Activated CD4-positive, alpha-beta T cell treated with anti-CD3 and anti-CD28 coated beads for 24 hours (primary cell): ENCODE results near the gene ELMOD3.
"Not testable (repeated sequence)": the region's sequence is repeated elsewhere in the genome, so short reads cannot be mapped to it uniquely, and the experiment has no call there.

ENCODE experiments used
- DNase-seq, 2 donors: peaks; one replicate each; pipeline ENCODE4 v3.0.0-alpha.2; 2020; ENCODE audit warnings: low read depth in 2 of 2

The ELMOD3 gene

DNA sequence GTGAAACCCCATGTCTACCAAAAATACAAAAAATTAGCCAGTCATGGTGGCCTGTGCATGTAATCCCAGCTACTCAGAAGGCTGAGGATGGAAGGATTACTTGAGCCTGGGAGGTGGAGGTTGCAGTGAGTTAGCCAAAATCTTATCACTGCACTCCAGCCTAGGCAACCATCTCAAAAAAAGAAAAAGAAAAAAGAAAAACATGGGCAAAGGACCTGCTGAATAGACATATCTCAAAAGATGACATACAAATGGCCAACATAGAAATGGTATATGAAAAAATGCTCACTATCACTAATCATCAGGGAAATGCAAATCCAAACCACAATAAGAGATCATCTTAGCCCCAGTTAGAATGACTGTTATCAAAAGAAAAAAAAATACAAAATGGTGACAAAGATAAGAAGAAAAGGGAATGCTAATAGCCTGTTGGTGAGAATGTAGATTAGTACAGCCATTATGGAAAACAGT lies 25.4 kb upstream of the ELMOD3 start:
- DNase-seq, result no peak

DNA sequence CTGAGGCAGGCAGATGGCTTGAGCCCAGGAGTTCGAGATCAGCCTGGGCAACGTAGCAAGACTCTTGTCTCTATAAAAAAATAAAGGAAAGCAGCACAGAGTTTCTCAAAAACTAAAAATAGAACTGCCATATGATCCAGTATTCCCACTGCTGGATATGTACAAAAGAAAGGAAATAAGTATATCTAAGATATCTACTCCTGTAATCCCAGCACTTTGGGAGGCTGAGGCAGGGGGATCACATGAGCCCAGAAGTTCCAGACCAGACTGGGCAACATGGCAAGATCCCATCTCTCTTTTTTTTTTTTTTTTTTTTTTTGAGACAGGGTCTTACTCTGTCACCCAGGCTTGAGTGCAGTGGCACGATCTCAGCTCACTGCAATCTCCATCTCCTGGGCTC lies 24.9 kb upstream of the ELMOD3 start:
- not testable (repeated sequence) for DNase-seq

DNA sequence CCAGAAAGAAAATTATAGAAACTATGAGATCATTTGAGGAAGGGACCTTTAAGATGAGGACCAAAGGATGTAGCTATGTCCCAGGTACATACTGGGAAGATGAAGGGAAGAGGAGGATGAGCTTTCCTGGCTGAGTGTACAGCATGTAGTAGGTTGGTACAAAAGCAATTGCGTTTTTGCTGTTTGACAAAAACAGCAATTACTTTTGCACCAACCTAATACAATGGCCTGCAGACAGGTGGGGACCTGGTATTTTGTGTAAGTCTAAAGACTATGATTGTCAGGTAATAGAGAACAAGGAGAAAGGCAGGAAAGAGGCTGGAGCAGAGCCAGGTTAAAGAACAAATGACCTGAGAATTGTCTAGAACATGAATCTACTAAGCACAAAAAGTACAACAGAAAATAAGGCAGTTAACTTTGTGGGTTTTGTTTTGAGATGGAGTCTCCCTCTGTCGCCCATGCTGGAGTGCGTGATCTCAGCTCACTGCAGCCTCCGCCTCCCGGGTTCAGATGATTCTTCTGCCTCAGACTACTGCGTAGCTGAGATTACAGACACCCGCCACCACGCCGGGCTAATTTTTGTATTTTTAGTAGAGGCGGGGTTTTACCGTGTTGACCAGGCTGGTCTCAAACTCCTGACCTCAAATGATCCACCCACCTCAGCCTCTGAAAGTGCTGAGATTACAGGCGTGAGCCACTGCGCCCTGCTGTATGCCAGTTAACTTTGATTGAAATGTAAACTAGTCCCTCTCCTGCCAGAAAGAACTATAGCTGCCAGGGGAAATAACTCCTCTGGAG lies 23.5 kb upstream of the ELMOD3 start:
- DNase-seq, result no peak

DNA sequence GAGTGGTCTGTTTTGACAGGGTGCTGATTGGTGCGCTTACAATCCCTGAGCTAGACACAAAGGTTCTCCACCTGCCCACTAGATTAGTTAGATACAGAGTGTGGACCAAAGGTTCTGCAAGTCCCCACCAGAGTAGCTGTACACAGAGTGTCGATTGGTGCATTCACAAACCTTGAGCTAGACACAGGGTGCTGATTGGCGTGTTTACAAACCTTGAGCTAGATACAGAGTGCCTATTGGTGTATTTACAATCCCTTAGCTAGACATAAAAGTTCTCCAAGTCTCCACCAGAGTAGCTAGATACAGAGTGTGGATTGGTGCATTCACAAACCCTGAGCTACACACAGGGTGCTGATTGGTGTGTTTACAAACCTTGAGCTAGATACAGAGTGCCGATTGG lies 20.7 kb upstream of the ELMOD3 start:
- not testable (repeated sequence) for DNase-seq

DNA sequence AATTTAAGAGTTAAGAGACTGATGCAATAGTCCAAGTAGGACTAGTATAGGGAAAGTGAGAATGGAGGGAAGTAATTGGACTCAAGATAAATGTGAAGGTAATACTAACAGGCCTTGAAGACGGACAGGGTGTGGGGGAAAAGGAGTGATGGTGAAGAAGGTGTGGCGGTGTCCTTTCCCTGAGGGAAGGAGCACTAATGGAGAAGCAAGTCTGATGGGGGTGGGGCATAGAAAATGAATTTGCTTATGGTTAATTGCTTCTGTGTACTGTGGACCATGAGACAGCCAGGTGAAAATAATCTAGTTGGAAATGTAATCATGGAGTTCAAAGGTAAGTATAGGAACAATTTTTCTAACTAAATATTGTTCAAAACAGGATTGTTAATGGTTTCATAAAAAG lies 19.6 kb upstream of the ELMOD3 start:
- no peak for DNase-seq

DNA sequence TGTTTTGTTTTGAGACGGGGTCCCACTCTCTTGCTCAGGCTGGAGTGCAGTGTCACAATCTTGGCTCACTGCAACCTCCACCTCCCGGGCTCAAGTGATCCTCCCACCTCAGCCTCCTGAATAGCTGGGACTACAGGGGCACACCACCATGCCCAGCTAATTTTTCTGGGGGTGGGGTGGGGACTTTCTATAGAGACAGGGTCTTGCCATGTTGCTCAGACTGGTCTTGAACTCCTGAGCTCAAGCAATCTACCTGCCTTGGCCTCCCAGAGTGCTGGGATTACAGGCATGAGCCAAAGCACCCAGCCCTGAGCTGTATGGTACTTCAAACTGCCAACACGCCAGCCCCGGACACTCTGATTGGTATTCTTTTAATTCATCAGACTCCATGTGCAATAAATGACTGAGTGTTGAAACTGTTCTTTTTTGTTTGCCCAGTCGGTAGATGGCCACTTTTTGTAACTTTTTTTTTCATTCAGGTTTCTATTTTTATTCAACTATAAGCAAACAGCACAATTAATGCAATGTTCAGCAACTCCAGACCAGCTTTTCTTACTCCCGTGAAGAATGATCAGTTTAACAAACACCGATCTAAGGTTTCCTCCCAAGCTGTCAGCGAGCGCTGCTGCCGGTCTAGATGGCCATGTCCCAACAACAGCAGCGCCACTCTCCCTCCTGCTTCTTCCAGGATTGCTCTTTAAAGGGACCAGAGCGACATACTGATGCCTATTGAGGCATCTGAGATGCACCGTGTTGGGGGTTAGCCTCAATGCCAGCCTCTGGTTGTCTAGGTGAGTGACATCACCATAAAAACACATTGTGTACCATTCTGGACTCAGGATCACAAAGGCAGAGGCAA lies 14.3 kb upstream of the ELMOD3 start:
- DNase-seq, result no peak

DNA sequence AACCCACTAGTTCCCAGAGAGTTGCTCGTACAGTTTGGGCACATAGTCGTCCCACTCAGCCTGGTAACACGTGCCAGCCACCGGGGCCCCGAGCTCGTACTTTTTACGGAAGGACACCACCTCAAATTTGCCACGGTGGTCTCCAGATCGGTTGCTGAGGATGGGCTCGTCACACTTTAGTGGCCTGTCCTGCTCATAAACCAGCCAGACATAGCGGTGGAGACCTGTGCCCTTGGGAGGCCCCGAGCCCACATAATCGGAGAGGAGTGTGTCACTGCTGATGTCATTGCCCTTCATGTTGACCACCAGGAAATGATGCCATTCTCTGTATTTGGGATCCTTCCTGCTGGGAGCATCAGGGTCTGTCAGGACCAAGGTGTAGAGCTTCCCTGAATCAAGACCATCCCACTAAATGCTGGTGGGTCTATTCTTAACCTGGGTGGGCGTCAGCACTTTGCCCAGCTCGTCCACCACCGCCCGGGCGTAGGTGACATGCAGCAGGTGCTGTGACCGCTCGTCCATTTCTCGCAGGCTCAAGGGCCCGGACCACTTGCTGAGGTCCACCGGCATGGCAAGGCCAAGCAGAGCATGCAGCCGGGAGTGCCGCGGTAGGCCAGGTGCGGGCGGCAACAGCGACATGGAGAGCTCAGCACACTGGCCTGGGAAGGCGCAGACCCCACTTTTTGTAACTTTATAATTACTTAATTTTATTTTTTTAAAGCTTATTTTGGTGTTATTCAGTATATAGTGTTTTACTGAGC lies 13.1 kb upstream of the ELMOD3 start:
- DNase-seq, result no peak

DNA sequence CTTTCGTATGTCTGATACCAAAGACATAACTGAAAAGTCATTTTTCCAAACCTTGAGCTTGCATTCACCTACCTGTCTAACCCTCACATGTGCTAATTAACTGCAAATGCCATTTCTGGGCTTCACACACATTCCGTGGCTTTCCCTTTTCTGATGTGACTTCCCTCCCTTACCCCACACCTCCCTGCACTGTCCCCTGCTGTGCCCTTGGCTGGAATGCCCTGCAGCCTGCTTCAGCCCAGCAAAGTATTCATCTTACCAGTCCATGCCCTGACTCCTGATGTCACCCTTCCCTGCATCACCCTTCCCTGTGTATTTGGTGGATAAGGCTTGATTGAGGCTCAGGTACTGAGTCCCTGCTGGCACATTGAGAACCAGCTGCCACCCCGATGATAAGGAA lies 12.4 kb upstream of the ELMOD3 start:
- DNase-seq, result no peak

DNA sequence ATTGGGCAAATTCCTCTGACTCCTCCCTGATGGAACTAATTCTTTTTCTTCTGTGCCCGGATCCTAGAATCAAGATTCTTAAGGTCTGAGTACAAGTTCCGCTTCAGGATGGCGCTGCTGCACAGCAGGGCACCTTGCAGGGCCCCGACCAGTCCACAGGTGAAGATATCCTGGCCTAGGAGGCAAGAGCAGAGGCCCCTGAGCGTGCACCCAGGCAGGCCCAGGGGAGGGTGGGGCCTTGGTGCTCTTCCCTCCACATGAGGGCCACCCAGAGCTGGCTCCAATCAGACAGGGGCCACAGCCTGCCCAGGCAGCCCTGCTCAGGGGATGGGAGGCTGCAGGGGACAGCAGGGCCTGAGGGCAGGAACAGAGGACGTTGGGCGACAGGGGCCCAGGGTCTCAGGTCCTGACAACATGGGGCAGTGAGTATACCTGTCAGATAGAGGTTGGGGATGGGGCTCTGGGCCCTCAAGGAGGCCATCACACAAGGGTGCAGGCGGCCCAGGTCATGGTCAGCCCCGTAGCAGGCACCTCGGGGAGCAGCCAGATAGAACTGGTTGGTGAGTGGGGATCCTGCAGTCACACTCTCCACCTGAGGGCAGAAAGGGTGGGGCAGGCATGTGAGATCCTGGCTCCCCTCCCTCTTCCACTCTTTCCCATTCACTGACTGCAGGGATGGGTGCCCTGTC lies 11.2 kb upstream of the ELMOD3 start:
- DNase-seq, result not testable (repeated sequence)

DNA sequence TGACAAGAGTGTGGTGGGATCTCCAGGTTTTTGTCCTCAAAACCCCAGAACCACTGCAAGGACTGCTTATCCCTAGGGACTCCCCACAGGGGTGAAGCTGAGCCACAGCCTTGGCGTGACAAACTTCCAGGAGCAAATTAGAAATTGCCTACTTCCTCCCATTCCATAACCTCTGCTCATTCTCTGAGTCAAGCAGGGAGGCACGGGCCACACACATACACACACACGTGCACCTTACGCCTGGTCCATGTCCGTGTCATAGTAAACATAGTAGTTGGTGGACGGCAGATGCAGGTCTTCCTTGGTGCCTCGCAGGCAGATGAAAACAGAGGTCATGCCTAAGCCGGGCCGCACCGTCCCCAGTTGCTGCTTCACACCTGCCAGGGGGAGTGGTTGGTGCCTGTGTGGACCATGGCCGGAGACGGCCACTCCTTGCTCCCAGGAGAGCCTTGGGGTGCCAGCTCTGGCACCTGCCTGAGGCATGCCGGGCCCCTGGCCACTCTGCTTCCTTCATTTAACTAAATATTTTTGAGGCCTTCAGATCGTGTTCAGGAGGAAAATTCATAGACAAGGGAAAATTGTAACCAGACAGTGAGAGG lies 10.1 kb upstream of the ELMOD3 start:
- DNase-seq, result no peak

DNA sequence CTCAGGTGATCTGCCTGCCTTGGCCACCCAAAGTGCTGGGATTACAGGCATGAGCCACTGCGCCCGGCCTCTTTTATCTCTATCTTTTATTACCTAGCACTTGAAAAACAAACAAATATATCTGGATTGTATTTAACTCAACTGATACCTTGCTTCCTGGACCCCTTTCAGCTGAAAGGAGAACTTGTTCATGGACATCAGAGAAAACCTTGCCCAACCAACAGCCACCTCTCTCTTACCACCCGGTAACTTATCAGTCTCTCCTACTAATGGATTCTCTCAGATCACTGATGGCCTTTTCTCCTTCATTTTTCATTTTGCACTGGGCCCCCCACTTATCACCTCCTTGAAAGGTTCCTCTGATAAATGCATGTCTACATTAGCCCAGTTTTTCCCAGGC lies 7.0 kb upstream of the ELMOD3 start:
- DNase-seq, result no peak

DNA sequence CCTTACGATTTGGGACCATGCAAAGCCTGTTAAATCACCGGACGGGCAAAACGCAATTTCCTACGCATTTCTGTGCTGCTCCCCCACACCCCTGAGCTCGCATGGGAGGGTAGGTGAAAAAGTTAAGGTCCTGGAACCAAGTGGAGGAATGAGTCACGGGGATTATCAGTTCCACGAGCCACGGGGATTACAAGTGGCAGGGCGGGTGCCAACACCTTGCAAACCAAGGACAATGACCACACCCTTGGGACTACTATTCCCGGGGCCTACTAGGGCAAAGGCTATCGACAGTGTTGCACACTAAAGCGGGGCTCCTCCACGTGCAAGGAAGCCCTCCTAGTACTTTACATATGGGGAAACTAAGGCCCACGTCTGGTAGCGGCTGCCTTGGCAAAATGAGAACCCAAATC lies 688 bp upstream of the ELMOD3 start:
- DNase-seq, result no peak

DNA sequence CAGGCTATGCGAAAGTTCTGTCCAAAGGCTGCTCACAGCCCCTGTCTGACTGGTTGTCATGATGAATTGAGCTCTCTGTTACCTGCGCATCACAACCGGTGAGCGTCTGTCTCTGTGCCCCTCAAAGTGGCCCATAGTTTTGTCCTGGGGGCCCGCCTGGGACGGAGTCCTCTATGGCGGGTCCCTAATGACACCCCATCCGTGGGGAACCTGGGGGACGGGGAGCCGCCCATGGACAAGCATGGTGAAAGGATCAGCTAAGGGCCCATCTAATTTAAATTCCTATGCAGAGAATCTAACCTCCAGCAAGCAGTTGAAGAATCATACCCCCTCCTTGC lies 473 bp downstream of the ELMOD3 start:
- DNase-seq, result no peak

DNA sequence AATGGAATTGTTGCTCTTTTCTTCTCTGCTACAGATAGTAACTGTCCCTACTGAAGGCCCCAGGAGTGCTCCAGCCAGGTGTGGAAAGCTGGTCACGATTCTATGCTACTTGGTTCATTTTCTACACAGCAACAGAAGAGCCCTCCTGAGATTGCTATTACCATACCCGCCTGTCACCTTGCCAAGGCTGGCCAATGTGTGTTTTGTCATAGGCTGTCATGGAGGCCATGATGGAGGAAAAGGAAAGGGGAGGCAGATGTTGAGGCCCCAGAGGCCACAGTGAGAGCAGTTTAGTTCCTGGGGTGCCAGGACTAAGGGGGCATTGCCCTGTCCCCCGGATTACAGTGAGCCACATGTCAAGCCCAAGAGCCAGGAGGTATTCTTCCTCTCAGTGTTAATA lies 952 bp downstream of the ELMOD3 start:
- DNase-seq, result no peak

DNA sequence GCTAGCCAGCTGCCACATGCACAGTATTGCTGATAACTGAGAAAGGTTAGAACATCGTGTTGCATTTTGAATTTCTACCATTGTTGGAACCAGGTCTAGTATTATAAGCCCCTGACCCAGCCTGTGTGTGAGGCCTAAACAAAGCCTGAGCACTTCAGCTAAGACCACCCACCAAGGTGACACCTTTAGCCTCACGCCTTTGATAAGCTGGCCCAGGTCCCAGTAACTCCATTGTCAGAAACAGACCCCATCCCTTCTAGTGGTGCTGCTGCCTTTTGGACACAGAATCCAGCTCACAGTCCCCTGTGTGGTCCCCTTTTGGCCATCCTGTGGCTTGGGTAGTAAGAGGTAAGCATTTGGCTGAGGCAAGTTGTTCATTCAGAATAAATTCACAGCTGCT lies 1.6 kb downstream of the ELMOD3 start:
- DNase-seq, result no peak

DNA sequence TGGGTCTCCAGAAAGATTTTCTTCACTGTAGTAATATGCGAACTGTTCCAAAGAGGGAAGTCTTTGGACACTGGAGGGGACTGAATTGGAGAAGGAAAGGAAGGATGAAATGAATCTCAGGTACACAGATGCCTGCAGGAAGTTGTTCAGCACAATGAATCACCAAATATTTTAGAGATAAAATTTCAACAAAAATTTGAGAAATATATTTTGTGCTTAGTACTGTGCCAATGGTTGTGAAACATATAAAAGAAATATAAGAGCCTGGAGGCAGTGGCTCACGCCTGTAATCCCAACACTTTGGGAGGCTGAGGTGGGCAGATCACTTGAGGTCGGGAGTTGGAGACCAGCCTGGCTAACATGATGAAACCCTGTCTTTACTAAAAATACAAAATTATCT lies 3.2 kb downstream of the ELMOD3 start:
- no peak for DNase-seq

DNA sequence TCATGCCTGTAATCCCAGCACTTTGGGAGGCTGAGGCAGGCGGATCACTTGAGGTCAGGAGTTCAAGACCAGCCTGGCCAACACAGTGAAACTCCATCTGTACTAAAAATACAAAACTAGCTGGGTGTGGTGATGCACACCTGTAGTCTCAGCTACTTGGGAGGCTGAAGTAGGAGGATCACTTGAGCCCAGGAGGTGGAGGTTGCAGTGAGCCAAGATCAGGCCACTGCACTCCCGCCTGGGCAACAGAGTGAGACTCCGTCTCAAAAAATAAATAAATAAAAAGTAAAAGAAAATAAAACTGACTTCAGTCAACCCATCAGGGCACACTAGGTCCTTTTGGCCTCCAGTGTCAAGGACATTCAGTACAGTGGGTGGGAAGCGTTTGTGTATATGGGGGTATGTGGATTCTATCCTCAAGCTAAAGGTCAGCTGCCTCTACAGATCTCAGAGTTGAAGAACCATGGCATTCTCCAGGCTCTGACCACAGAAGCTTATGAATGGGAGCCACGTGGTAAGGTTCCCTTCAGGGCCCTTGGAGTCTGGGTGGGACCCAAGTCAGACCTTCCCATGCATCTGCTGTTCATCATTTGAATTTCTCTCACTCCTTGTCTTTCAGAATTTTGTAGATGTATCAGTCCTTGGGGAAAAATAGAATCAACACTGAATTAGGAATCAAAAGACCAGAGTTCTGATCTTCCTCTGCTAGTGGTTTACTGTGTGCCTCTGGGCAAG lies 8.3 kb downstream of the ELMOD3 start:
- DNase-seq, result not testable (repeated sequence)

DNA sequence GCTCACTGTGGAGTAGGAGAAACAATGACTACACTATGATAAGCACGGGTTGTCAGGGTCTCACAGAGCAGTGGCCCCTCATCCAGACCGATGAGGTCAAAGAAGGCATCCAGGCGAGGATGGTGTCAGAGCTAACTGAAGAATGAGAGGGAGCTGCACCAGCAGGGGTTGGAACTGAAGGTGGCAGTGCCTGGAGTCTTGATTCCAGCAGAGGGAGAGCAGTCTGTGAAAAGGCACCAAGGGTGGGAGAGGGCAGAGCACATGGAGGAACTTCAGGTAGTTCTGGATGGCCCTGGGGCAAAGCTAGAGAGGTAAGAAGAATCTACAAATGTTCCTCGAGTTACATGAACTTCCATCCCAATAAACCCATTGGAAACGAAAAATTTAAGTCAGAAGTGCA lies 12.6 kb downstream of the ELMOD3 start:
- no peak for DNase-seq

DNA sequence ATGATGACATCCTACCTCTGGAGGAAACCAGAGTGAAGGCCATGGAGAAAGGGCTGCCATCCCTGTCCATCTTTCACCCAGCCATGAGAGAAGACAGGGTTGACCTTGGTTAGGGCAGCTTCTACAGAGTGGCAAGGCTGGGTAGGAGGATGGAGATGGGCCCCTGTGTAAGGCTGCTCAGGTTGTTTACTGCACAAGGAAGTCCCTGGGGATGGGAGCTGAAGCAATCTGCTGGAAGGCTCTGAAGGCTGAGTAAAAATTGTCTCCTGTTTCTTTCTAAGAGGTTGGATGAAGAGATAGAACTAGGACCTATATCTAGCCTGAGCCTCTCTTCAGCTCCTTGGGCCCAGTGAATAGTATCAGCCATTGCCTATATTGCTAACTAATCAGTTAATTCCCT lies 14.4 kb downstream of the ELMOD3 start:
- no peak for DNase-seq

DNA sequence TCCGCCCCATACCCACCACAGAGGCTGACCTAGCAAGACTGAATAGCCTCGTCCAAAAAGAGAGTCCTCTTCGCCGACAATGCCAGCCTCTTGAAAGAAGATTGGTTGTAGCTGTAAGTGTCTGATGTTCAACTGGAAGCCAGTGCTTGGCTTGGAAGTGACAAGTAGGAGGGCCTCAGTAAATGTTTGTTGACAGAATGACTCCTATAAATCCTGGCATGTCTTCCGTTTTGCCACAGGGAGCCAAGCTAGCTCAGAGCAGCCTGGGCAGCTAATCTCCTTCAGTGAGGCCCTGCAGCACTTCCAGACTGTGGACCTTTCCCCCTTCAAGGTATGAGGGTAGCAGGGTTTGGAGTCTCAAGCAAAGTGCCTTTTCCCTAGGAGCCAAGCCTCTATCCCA lies 14.9 kb downstream of the ELMOD3 start:
- no peak for DNase-seq

DNA sequence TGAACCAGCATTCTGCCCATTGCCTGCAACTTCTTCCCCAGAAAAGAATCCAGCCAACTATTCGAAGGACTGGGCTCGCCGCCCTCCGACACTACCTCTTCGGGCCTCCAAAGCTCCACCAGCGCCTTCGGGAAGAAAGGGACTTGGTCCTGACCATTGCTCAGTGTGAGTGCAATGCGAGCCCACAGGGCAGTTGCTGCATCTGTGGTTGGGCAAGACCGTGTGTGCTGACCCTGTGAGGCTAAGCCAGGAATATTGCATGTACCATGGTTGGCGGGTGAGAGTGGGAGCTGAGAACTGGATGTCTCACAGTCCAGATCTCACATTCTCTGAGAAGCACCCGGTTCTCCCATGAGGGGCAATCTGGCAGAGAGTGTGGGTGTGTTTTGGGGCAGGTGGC lies 16.5 kb downstream of the ELMOD3 start:
- DNase-seq, result no peak
